Esophagus squamous epithelium (tissue), 4 donors: ENCODE results near the gene RBL1.

Experiments used
- POLR2A ChIP-seq, 4 donors: fragments of 450-650 bp; IDR thresholded peaks; one replicate each; pipeline ENCODE4 v1.6.1; 2017; ENCODE audit warnings: antibody characterized with exemption in 4 of 4, mild to moderate bottlenecking in 4 of 4, moderate library complexity in 3 of 4
- TF ChIP-seq, protein P1 (sequence below), 6 experiments: fragments of 450-650 bp in 4 of 6; fragments of 200-600 bp in 2 of 6; sonication (generic) in 2 of 6; IDR thresholded peaks; one replicate each; pipeline ENCODE4 v1.5.1; 2016 to 2019; ENCODE audit warnings: antibody characterized with exemption in 6 of 6, mild to moderate bottlenecking in 4 of 6, moderate library complexity in 4 of 6

DNA sequence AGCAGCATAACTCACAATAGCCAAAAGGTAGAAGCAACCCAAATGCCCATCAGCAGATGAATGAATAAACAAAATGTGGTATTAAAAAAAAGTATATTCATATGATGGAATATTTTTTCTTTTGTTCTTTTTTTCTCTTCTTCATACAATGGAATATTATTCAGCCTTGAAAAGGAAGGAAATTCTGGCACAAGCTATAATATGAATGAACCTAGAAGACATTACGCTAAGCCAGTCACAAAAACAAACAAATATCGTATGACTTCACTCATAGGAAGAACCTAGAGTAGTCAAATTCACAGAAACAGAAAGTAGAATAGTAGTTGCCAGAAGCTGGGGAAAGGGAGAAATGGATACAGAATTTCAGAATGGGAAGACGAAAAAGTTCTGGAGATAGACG, 63.7 kb downstream of the RBL1 start:
- TF ChIP-seq, protein P1, sequence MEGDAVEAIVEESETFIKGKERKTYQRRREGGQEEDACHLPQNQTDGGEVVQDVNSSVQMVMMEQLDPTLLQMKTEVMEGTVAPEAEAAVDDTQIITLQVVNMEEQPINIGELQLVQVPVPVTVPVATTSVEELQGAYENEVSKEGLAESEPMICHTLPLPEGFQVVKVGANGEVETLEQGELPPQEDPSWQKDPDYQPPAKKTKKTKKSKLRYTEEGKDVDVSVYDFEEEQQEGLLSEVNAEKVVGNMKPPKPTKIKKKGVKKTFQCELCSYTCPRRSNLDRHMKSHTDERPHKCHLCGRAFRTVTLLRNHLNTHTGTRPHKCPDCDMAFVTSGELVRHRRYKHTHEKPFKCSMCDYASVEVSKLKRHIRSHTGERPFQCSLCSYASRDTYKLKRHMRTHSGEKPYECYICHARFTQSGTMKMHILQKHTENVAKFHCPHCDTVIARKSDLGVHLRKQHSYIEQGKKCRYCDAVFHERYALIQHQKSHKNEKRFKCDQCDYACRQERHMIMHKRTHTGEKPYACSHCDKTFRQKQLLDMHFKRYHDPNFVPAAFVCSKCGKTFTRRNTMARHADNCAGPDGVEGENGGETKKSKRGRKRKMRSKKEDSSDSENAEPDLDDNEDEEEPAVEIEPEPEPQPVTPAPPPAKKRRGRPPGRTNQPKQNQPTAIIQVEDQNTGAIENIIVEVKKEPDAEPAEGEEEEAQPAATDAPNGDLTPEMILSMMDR (IDR thresholded peaks at IDR 0.05) = no peak
- TF ChIP-seq POLR2A (IDR thresholded peaks at IDR 0.05) = no peak
